Measurements from ENCODE around the gene PANX1. TPM values are rescaled to one million over a fixed set of nuclear protein-coding genes. Genes with fewer than 3 reads are reported as not detected.
A peak's percentile ranks its signal among the peaks of the same experiment; 100 is the strongest.

The PANX1 gene
- total and polyA plus RNA-seq, 2 donors = 5.3 to 14.4 TPM

GRCh38 chr11:94169930-94170545 lies 41.4 kb downstream of the PANX1 start:
- 97% methylated on average over 8 of the region's 8 CpGs for WGBS

GRCh38 chr11:94170953-94171352 lies 42.3 kb downstream of the PANX1 start:
- no peak for DNase-seq (ENCODE audit: low read depth in 6 of 9, low spot score in 9 of 9)
- Histone ChIP-seq H3K9me3 (ENCODE audit: control insufficient read depth in 2 of 2, insufficient read depth in 1 of 2, low read length in 1 of 2) (no peaks in the 10 kb centered on the region), H3K36me3 (ENCODE audit: control insufficient read depth in 2 of 2, insufficient read depth in 2 of 2, low read length in 1 of 2) (peaks cover 0 to 5% of the 10 kb centered on the region in 2 donors), H3K27ac (ENCODE audit: low read depth in 1 of 2, low read length in 1 of 2) (no peak overlapping the region), H3K27me3 (ENCODE audit: control insufficient read depth in 2 of 2, insufficient read depth in 1 of 2, low read length in 1 of 2) (no peaks in the 10 kb centered on the region), H3K4me1 (ENCODE audit: control insufficient read depth in 2 of 2, insufficient read depth in 2 of 2, low read length in 2 of 2) (peaks cover 0 to 11% of the 10 kb centered on the region in 2 donors), H3K4me3 (ENCODE audit: low read length in 2 of 2) (no peak overlapping the region)

More at GRCh38 chr11:94169930-94170545, 41.4 kb downstream of the PANX1 start:
- Histone ChIP-seq H3K4me1 (ENCODE audit: control insufficient read depth in 2 of 2, insufficient read depth in 2 of 2, low read length in 2 of 2) (peaks cover 0 to 11% of the 10 kb centered on the region in 2 donors), H3K4me3 (ENCODE audit: low read length in 2 of 2) (no peak overlapping the region), H3K9me3 (ENCODE audit: control insufficient read depth in 2 of 2, insufficient read depth in 1 of 2, low read length in 1 of 2) (no peaks in the 10 kb centered on the region), H3K36me3 (ENCODE audit: control insufficient read depth in 2 of 2, insufficient read depth in 2 of 2, low read length in 1 of 2) (peaks cover 0 to 5% of the 10 kb centered on the region in 2 donors), H3K27ac (ENCODE audit: low read depth in 1 of 2, low read length in 1 of 2) (no peak overlapping the region), H3K27me3 (ENCODE audit: control insufficient read depth in 2 of 2, insufficient read depth in 1 of 2, low read length in 1 of 2) (no peaks in the 10 kb centered on the region)
- DNase-seq (ENCODE audit: low read depth in 6 of 9, low spot score in 9 of 9) = no peak

DNA sequence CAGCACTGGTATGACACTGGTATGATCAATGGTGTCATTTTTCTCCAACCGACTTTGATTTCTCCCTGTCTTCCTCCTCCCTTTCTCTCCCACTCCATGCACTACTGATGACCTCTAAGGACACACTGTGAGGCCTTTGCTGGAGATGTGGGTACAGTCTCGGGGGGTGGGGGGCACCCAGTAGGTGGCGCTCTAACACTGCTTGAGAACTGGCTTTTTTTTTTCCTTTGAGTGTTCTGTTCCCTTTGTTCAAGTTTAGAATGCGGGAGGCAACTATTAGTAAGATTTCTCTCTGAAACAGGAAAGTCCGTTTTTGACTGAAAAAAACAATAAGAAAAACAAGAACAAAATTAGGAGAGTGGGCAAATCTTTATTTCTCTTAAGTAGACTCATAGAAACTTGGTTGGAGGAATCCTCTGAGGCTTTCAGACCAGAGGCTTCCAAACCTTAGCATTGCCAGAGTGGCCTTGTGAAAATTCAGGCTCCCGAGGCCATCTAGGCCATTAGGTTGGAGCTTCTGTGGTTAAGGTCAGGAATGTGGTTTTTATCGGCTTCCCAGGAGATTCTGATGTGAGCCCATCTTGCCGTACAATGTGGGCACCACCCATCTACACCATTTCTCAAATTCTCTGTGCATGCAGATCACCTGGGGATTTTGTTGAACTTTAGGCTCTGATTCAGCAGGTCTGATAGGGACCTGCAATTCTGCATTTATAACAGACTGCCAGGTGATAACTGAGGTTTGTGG lies 43.2 kb downstream of the PANX1 start:
- WGBS = 92% methylated on average over 8 of the region's 8 CpGs

DNA sequence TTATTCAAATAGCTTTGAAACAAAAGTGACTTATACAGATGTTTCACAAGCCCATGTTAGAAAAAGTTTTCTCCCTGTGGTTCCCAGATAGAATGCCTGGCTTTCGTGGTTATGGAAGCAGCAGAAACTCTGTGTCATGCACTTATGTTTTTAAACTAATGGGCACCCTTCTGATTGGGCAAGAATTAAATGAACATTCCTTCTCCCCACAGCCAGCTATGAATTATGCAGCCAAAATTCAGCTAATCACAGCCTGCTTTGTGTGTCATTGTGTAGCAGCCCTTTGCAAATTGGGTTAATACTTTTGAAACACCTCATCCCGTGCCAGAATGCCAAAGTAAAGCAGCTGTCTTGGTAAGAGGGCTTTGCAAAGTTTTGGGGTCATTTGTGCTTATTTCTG lies 46.9 kb downstream of the PANX1 start:
- H3K27me3 ChIP-seq (ENCODE audit: control insufficient read depth in 2 of 2, insufficient read depth in 1 of 2, low read length in 1 of 2) = no peaks in the 10 kb centered on the region
- H3K9me3 ChIP-seq (ENCODE audit: control insufficient read depth in 2 of 2, insufficient read depth in 1 of 2, low read length in 1 of 2) = no peaks in the 10 kb centered on the region
- peaks cover 0 to 11% of the 10 kb centered on the region in 2 donors for H3K4me1 ChIP-seq (ENCODE audit: control insufficient read depth in 2 of 2, insufficient read depth in 2 of 2, low read length in 2 of 2)
- H3K27ac ChIP-seq (ENCODE audit: low read depth in 1 of 2, low read length in 1 of 2) = no peak overlapping the region
- DNase-seq (ENCODE audit: low read depth in 6 of 9, low spot score in 9 of 9) = no peak
- WGBS = 93% methylated on average over 2 of the region's 2 CpGs
- no peak overlapping the region for H3K4me3 ChIP-seq (ENCODE audit: low read length in 2 of 2)
- peaks cover 10 to 19% of the 10 kb centered on the region in 2 donors for H3K36me3 ChIP-seq (ENCODE audit: control insufficient read depth in 2 of 2, insufficient read depth in 2 of 2, low read length in 1 of 2)

More for the DNA sequence above, 43.2 kb downstream of the PANX1 start:
- no peak overlapping the region for H3K27ac ChIP-seq (ENCODE audit: low read depth in 1 of 2, low read length in 1 of 2)
- H3K4me1 ChIP-seq (ENCODE audit: control insufficient read depth in 2 of 2, insufficient read depth in 2 of 2, low read length in 2 of 2) = peaks cover 0 to 11% of the 10 kb centered on the region in 2 donors
- peaks cover 0 to 5% of the 10 kb centered on the region in 2 donors for H3K36me3 ChIP-seq (ENCODE audit: control insufficient read depth in 2 of 2, insufficient read depth in 2 of 2, low read length in 1 of 2)
- DNase-seq (ENCODE audit: low read depth in 6 of 9, low spot score in 9 of 9) = peak in 6 of 9 donors; percentile 25 to 61 (median 35)
- H3K9me3 ChIP-seq (ENCODE audit: control insufficient read depth in 2 of 2, insufficient read depth in 1 of 2, low read length in 1 of 2) = no peaks in the 10 kb centered on the region
- H3K4me3 ChIP-seq (ENCODE audit: low read length in 2 of 2) = no peak overlapping the region
- H3K27me3 ChIP-seq (ENCODE audit: control insufficient read depth in 2 of 2, insufficient read depth in 1 of 2, low read length in 1 of 2) = no peaks in the 10 kb centered on the region

- 98% methylated on average over 11 of the region's 11 CpGs for WGBS
- H3K9me3 ChIP-seq (ENCODE audit: control insufficient read depth in 2 of 2, insufficient read depth in 1 of 2, low read length in 1 of 2) = no peaks in the 10 kb centered on the region
- no peak overlapping the region for H3K27ac ChIP-seq (ENCODE audit: low read depth in 1 of 2, low read length in 1 of 2)
- no peak overlapping the region for H3K4me3 ChIP-seq (ENCODE audit: low read length in 2 of 2)
- H3K4me1 ChIP-seq (ENCODE audit: control insufficient read depth in 2 of 2, insufficient read depth in 2 of 2, low read length in 2 of 2) = no peaks in the 10 kb centered on the region
- H3K27me3 ChIP-seq (ENCODE audit: control insufficient read depth in 2 of 2, insufficient read depth in 1 of 2, low read length in 1 of 2) = no peaks in the 10 kb centered on the region
- peaks cover 11 to 32% of the 10 kb centered on the region in 2 donors for H3K36me3 ChIP-seq (ENCODE audit: control insufficient read depth in 2 of 2, insufficient read depth in 2 of 2, low read length in 1 of 2)
- no peak for DNase-seq (ENCODE audit: low read depth in 6 of 9, low spot score in 9 of 9)
Measured at GRCh38 chr11:94178331-94178730, 49.7 kb downstream of the PANX1 start.

GRCh38 chr11:94179696-94180095 lies 51.1 kb downstream of the PANX1 start:
- Histone ChIP-seq H3K4me1 (ENCODE audit: control insufficient read depth in 2 of 2, insufficient read depth in 2 of 2, low read length in 2 of 2) (no peaks in the 10 kb centered on the region), H3K4me3 (ENCODE audit: low read length in 2 of 2) (no peak overlapping the region), H3K27me3 (ENCODE audit: control insufficient read depth in 2 of 2, insufficient read depth in 1 of 2, low read length in 1 of 2) (no peaks in the 10 kb centered on the region), H3K27ac (ENCODE audit: low read depth in 1 of 2, low read length in 1 of 2) (no peak overlapping the region), H3K36me3 (ENCODE audit: control insufficient read depth in 2 of 2, insufficient read depth in 2 of 2, low read length in 1 of 2) (peaks cover 13 to 27% of the 10 kb centered on the region in 2 donors), H3K9me3 (ENCODE audit: control insufficient read depth in 2 of 2, insufficient read depth in 1 of 2, low read length in 1 of 2) (no peaks in the 10 kb centered on the region)
- WGBS = 98% methylated on average over 12 of the region's 12 CpGs
- no peak for DNase-seq (ENCODE audit: low read depth in 6 of 9, low spot score in 9 of 9)

DNA sequence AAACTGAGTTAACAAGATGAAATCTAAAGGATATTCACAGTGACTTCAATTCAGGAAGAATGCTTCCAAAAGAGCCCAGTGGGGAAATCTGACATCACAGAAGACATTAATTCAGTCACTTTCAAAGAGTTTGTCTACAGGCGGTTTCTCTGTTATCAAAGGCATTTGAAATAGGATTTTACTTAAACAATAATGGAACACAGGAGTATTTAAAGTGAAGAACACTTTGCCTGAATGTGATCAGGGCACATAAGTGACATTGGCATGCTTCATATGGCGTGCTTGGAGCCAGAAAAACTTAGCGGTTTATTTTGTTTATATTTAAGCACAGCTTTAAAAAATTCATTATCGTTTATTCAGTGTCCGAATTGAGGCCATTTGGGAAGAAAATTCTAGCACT lies 52.9 kb downstream of the PANX1 start:
- Histone ChIP-seq H3K4me3 (ENCODE audit: low read length in 2 of 2) (no peak overlapping the region), H3K27ac (ENCODE audit: low read depth in 1 of 2, low read length in 1 of 2) (no peak overlapping the region), H3K4me1 (ENCODE audit: control insufficient read depth in 2 of 2, insufficient read depth in 2 of 2, low read length in 2 of 2) (no peaks in the 10 kb centered on the region), H3K9me3 (ENCODE audit: control insufficient read depth in 2 of 2, insufficient read depth in 1 of 2, low read length in 1 of 2) (no peaks in the 10 kb centered on the region), H3K27me3 (ENCODE audit: control insufficient read depth in 2 of 2, insufficient read depth in 1 of 2, low read length in 1 of 2) (no peaks in the 10 kb centered on the region), H3K36me3 (ENCODE audit: control insufficient read depth in 2 of 2, insufficient read depth in 2 of 2, low read length in 1 of 2) (peaks cover 13 to 27% of the 10 kb centered on the region in 2 donors)
- 97% methylated on average over 5 of the region's 5 CpGs for WGBS
- no peak for DNase-seq (ENCODE audit: low read depth in 6 of 9, low spot score in 9 of 9)

GRCh38 chr11:94181943-94182342 lies 53.3 kb downstream of the PANX1 start:
- WGBS = 99% methylated on average over 2 of the region's 2 CpGs

DNA sequence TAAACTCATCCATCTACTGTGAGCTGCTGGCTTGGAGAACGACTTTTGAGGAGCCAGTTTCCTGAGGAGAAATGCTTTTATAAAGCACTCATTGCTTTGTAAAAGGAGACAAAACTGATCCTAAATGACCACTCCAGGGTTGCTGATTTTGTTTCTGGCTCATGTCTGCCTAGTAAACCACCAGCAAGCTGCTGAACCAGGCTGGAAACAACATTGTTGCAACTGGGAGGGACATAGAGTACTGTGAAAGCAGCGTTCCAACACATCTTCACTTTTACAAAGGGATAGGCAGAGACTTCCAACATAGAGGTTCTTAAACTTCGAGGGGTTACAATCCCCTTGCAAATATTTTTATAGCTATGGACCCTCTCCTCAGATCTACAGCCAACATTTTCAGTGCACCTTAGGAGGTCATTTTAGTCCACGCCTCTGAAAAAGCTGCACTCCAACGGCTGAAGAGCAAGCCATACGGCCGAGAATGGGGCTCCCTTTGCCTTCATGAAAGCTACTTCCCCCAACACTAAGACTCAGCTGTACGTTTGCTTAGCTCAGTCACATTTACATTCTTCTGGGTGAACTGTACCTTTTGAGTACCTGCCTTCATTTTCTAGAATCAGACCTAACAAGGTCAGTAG lies 54.7 kb downstream of the PANX1 start:
- Histone ChIP-seq H3K27ac (ENCODE audit: low read depth in 1 of 2, low read length in 1 of 2) (no peak overlapping the region), H3K36me3 (ENCODE audit: control insufficient read depth in 2 of 2, insufficient read depth in 2 of 2, low read length in 1 of 2) (peaks cover 12 to 25% of the 10 kb centered on the region in 2 donors), H3K4me3 (ENCODE audit: low read length in 2 of 2) (no peak overlapping the region), H3K4me1 (ENCODE audit: control insufficient read depth in 2 of 2, insufficient read depth in 2 of 2, low read length in 2 of 2) (no peaks in the 10 kb centered on the region), H3K27me3 (ENCODE audit: control insufficient read depth in 2 of 2, insufficient read depth in 1 of 2, low read length in 1 of 2) (no peaks in the 10 kb centered on the region), H3K9me3 (ENCODE audit: control insufficient read depth in 2 of 2, insufficient read depth in 1 of 2, low read length in 1 of 2) (no peaks in the 10 kb centered on the region)
- no peak for DNase-seq (ENCODE audit: low read depth in 6 of 9, low spot score in 9 of 9)
- whole genome bisulfite sequencing = 97% methylated on average over 8 of the region's 8 CpGs

More at GRCh38 chr11:94181943-94182342, 53.3 kb downstream of the PANX1 start:
- H3K4me3 ChIP-seq (ENCODE audit: low read length in 2 of 2) = no peak overlapping the region
- no peak for DNase-seq (ENCODE audit: low read depth in 6 of 9, low spot score in 9 of 9)
- no peaks in the 10 kb centered on the region for H3K9me3 ChIP-seq (ENCODE audit: control insufficient read depth in 2 of 2, insufficient read depth in 1 of 2, low read length in 1 of 2)
- no peaks in the 10 kb centered on the region for H3K4me1 ChIP-seq (ENCODE audit: control insufficient read depth in 2 of 2, insufficient read depth in 2 of 2, low read length in 2 of 2)
- no peaks in the 10 kb centered on the region for H3K27me3 ChIP-seq (ENCODE audit: control insufficient read depth in 2 of 2, insufficient read depth in 1 of 2, low read length in 1 of 2)
- H3K27ac ChIP-seq (ENCODE audit: low read depth in 1 of 2, low read length in 1 of 2) = no peak overlapping the region
- H3K36me3 ChIP-seq (ENCODE audit: control insufficient read depth in 2 of 2, insufficient read depth in 2 of 2, low read length in 1 of 2) = peaks cover 13 to 27% of the 10 kb centered on the region in 2 donors
